A549 (cell line): ENCODE results near the gene ITGA7. TPM values are rescaled to one million over a fixed set of nuclear protein-coding genes. Genes with fewer than 3 reads are reported as not detected.

Source experiments
- ATAC-seq, 2 experiments: fragments of 200-7000 bp in 1 of 2; fragments of >200 bp in 1 of 2; cut with Nextera tagmentation in 1 of 2; cut with Tn5 transposase in 1 of 2; 3 replicates each; pipeline versions ENCODE4 v1.8.0 to v1.9.1; 2018 to 2020; ENCODE audit warnings: mild to moderate bottlenecking in 1 of 2, moderate library complexity in 1 of 2
- CTCF ChIA-PET: fragments of 300-600 bp; sonication (Branson Sonifier 250); formaldehyde crosslinking; extraction: SDS; loops from one replicate; lab custom pipeline; 2021; ENCODE audit warnings: antibody characterized with exemption, inconsistent platforms; lab: Yijun Ruan, JAX
- POLR2A ChIA-PET: fragments of 350-600 bp; formaldehyde crosslinking; extraction: SDS; loops from one replicate; lab custom pipeline; 2021; ENCODE audit warnings: antibody characterized with exemption, inconsistent platforms; lab: Yijun Ruan, JAX
- DNase-seq, 2 experiments: peaks; one replicate each; pipeline versions ENCODE4 v3.0.0 to v3.0.0-alpha.2; 2011 to 2016; ENCODE audit warnings: low read depth in 1 of 2, low spot score in 1 of 2
- FAIRE-seq: peaks from 2 replicates; lab custom pipeline; 2011; peaks lifted over from hg19 to GRCh38; lab: Jason Lieb, UNC
- H3K27ac ChIP-seq, 2 experiments: fragments of >200 bp; sonication (Bioruptor Twin); formaldehyde crosslinking; 3 replicates each; pipeline ENCODE4 v1.5.1; 2016 to 2017
- H3K4me1 ChIP-seq: fragments of >200 bp; sonication (Bioruptor Twin); formaldehyde crosslinking; 3 replicates; pipeline ENCODE4 v1.6.1; 2016
- H3K4me2 ChIP-seq: fragments of >200 bp; sonication (Bioruptor Twin); formaldehyde crosslinking; 3 replicates; pipeline ENCODE4 v1.6.1; 2016
- H3K4me3 ChIP-seq: fragments of >200 bp; sonication (Bioruptor Twin); formaldehyde crosslinking; 3 replicates; pipeline ENCODE4 v1.5.1; 2016
- H3K9me3 ChIP-seq: fragments of >200 bp; sonication (Bioruptor Twin); formaldehyde crosslinking; 3 replicates; pipeline ENCODE4 v1.6.1; 2016
- BCL3 ChIP-seq: fragments of >200 bp; sonication (Bioruptor Twin); formaldehyde crosslinking; IDR thresholded peaks from 3 replicates; pipeline ENCODE4 v1.6.1; 2016
- CBX2 ChIP-seq: fragments of 200-600 bp; sonication (generic); IDR thresholded peaks from 2 replicates; pipeline ENCODE4 v1.6.1; 2016; ENCODE audit warnings: low read depth, mild to moderate bottlenecking, borderline replicate concordance
- CTCF ChIP-seq: fragments of >200 bp; sonication (Bioruptor Twin); formaldehyde crosslinking; IDR thresholded peaks from 3 replicates; pipeline ENCODE4 v1.5.1; 2016
- EHF ChIP-seq: fragments of 250-450 bp; sonication (Bioruptor Pico); IDR thresholded peaks from 2 replicates; pipeline ENCODE4 v1.5.0; 2020; ENCODE audit warnings: mild to moderate bottlenecking
- ELK1 ChIP-seq: fragments of 150-350 bp; IDR thresholded peaks from 2 replicates; pipeline ENCODE4 v1.6.1; 2014; ENCODE audit warnings: low read depth, mild to moderate bottlenecking, low read length
- FOXS1 ChIP-seq: fragments of 250-450 bp; sonication (Bioruptor Pico); IDR thresholded peaks from 2 replicates; pipeline ENCODE4 v1.5.0; 2020; ENCODE audit warnings: mild to moderate bottlenecking, moderate library complexity
- GATA3 ChIP-seq: IDR thresholded peaks from 2 replicates; pipeline ENCODE4 v1.6.1; 2012; ENCODE audit warnings: borderline replicate concordance
- HOXA7 ChIP-seq: fragments of 250-450 bp; sonication (Bioruptor Pico); IDR thresholded peaks from 2 replicates; pipeline ENCODE4 v1.5.0; 2020; ENCODE audit warnings: mild to moderate bottlenecking, moderate library complexity
- JUNB ChIP-seq: fragments of >200 bp; sonication (Bioruptor Twin); formaldehyde crosslinking; IDR thresholded peaks from 2 replicates; pipeline ENCODE4 v1.6.1; 2016
- KDM5A ChIP-seq: fragments of 200-600 bp; sonication (generic); IDR thresholded peaks from 2 replicates; pipeline ENCODE4 v1.6.1; 2016; ENCODE audit warnings: antibody characterized with exemption, mild to moderate bottlenecking
- MAFK ChIP-seq: fragments of 450-650 bp; IDR thresholded peaks from 2 replicates; pipeline ENCODE4 v1.6.1; 2014; ENCODE audit not compliant: partially characterized antibody
- NFE2L2 ChIP-seq: fragments of 150-350 bp; conservative IDR thresholded peaks from 2 replicates; pipeline ENCODE4 v1.6.1; 2014; ENCODE audit warnings: low read length
- NPAS2 ChIP-seq: fragments of 250-450 bp; sonication (Bioruptor Pico); IDR thresholded peaks from 2 replicates; pipeline ENCODE4 v1.8.0; 2022; ENCODE audit warnings: mild to moderate bottlenecking, moderate library complexity, borderline replicate concordance
- PBX3 ChIP-seq: IDR thresholded peaks from 2 replicates; pipeline ENCODE4 v1.6.1; 2012
- RAD21 ChIP-seq, 2 experiments: fragments of >200 bp in 1 of 2; sonication (Bioruptor Twin) in 1 of 2; formaldehyde crosslinking in 1 of 2; IDR thresholded peaks in 1 of 2; conservative IDR thresholded peaks in 1 of 2; 2 replicates in 1 of 2; 3 replicates in 1 of 2; pipeline ENCODE4 v1.6.1; 2012 to 2018; ENCODE audit warnings: inconsistent platforms in 1 of 2
- RCOR1 ChIP-seq: fragments of 150-350 bp; IDR thresholded peaks from 2 replicates; pipeline ENCODE4 v1.6.1; 2014; ENCODE audit warnings: antibody characterized with exemption, low read length, low read depth
- ZNF302 ChIP-seq: fragments of 250-450 bp; sonication (Bioruptor Pico); IDR thresholded peaks from 2 replicates; pipeline ENCODE4 v1.9.0; 2021; ENCODE audit warnings: inconsistent platforms, mild to moderate bottlenecking, moderate library complexity
- ZSCAN20 ChIP-seq: fragments of 250-450 bp; sonication (Bioruptor Pico); IDR thresholded peaks from 2 replicates; pipeline ENCODE4 v1.8.0; 2022; ENCODE audit warnings: mild to moderate bottlenecking, moderate library complexity
- WGBS: methylation state at CpG from one replicate; pipeline ENCODE4 v1.1.6; 2017; ENCODE audit errors: missing lambda C conversion rate; 5-methylcytosine and 5-hydroxymethylcytosine counted together
- polyA plus RNA-seq, 4 experiments: library from polyadenylated mRNA; depleted of rRNA in 3 of 4; stranded (reverse); fragments of >200 nt; fragmentation: RNase III in 1 of 4; extraction: RNeasy Plus Mini Kit Qiagen cat#74134 plus additional on column Dnase treatment in 1 of 4; gene quantifications; 2 replicates in 3 of 4; 3 replicates in 1 of 4; pipeline ENCODE4 v1.2.3, GENCODE V29; 2011 to 2017

The ITGA7 gene
- polyA plus RNA-seq, 2 of the 4 experiments (the other 2 are of a cell fraction): 1.4 to 1.9 TPM

GRCh38 chr12:55703288-55703687 lies 4.4 kb downstream of the ITGA7 start:
- FAIRE-seq (no peak), ATAC-seq (no peak), DNase-seq (no peak)
- no peaks in the 10 kb centered on the region for H3K9me3 ChIP-seq
- CTCF ChIA-PET: no interaction called here
- no peak overlapping the region for H3K4me3 ChIP-seq
- POLR2A ChIA-PET: no interaction called here
- H3K27ac ChIP-seq: no peak overlapping the region
- H3K4me2 ChIP-seq: no peak overlapping the region
- WGBS: 61% methylated on average over 2 of the region's 2 CpGs
- H3K4me1 ChIP-seq: peaks cover 12% of the 10 kb centered on the region; the same call in 2 of the 3 replicates
- TF ChIP-seq ELK1: no peak
- no peak for TF ChIP-seq MAFK
- no peak for TF ChIP-seq NFE2L2
- no peak for TF ChIP-seq EHF
- TF ChIP-seq KDM5A: no peak
- TF ChIP-seq ZSCAN20 (CRISPR knock-in tag): no peak
- TF ChIP-seq RAD21 (conservative IDR thresholded peaks at IDR 0.05 in 1 of 2, IDR thresholded peaks at IDR 0.05 in 1 of 2): no peak
- TF ChIP-seq CTCF: no peak
- no peak for TF ChIP-seq HOXA7 (CRISPR knock-in tag)
- TF ChIP-seq NPAS2 (CRISPR knock-in tag): no peak
- TF ChIP-seq ZNF302 (CRISPR knock-in tag): no peak
- TF ChIP-seq PBX3: no peak
- no peak for TF ChIP-seq CBX2
- TF ChIP-seq, all 56 proteins: peak for 0

GRCh38 chr12:55702861-55703260 lies 4.8 kb downstream of the ITGA7 start:
- Histone ChIP-seq H3K4me3 (no peak overlapping the region), H3K27ac (no peak overlapping the region)
- ATAC-seq (no peak), DNase-seq (no peak)
- TF ChIP-seq BCL3 (no peak), JUNB (no peak), PBX3 (no peak), GATA3 (no peak), FOXS1 (no peak), RCOR1 (no peak)
- TF ChIP-seq, all 56 proteins: peak for 0
- POLR2A ChIA-PET: no interaction called here
- no peaks in the 10 kb centered on the region for H3K9me3 ChIP-seq
- WGBS: 88% methylated on average over 8 of the region's 8 CpGs
- H3K4me2 ChIP-seq: no peak overlapping the region
- no peak for FAIRE-seq
- CTCF ChIA-PET: no interaction called here
- H3K4me1 ChIP-seq: peaks cover 12% of the 10 kb centered on the region; the same call in 2 of the 3 replicates
